ENCODE measurements around the gene LYPD5. TPM values are rescaled to one million over a fixed set of nuclear protein-coding genes. Genes with fewer than 3 reads are reported as not detected.

Gene LYPD5
- total and polyA plus RNA-seq, 5 donors from 2014 or later, result 0.60 TPM; not detected in 4

GRCh38 chr19:43804432-43804831, 2.2 kb upstream of the LYPD5 start:
- H3K27me3 Mint-ChIP-seq, result peaks cover 34% of the 10 kb centered on the region
- Histone ChIP-seq H3K4me3 (ENCODE audit: low read depth, low read length) (no peak overlapping the region), H3K27ac (ENCODE audit: insufficient read depth, low read length, poor library complexity, severe bottlenecking) (no peak overlapping the region), H3K4me1 (ENCODE audit: control insufficient read depth, insufficient read depth, low read length, poor library complexity, severe bottlenecking) (no peaks in the 10 kb centered on the region), H3K27me3 (ENCODE audit: control insufficient read depth, insufficient read depth, low read length) (no peaks in the 10 kb centered on the region), H3K9me3 (ENCODE audit: control insufficient read depth in 2 of 2, low read length in 2 of 2) (no peaks in the 10 kb centered on the region), H3K36me3 (ENCODE audit: control insufficient read depth, insufficient read depth, low read length) (no peaks in the 10 kb centered on the region)
- H3K4me1 Mint-ChIP-seq, result peaks cover 0 to 4% (median 0%) of the 10 kb centered on the region in 4 donors
- H3K4me3 Mint-ChIP-seq, result peak overlapping the region in 1 of 4 donors; percentile 52
- peaks cover 0 to 3% (median 0%) of the 10 kb centered on the region in 7 donors for H3K9me3 Mint-ChIP-seq
- ATAC-seq (ENCODE audit: low read depth in 2 of 2) (no peak), DNase-seq (no peak)
- no peak overlapping the region for H3K27ac Mint-ChIP-seq
- H3K36me3 Mint-ChIP-seq, result no peaks in the 10 kb centered on the region

- Histone ChIP-seq H3K4me3 (ENCODE audit: low read depth, low read length) (no peak overlapping the region), H3K27me3 (ENCODE audit: control insufficient read depth, insufficient read depth, low read length) (no peaks in the 10 kb centered on the region), H3K27ac (ENCODE audit: insufficient read depth, low read length, poor library complexity, severe bottlenecking) (no peak overlapping the region), H3K9me3 (ENCODE audit: control insufficient read depth in 2 of 2, low read length in 2 of 2) (no peaks in the 10 kb centered on the region), H3K4me1 (ENCODE audit: control insufficient read depth, insufficient read depth, low read length, poor library complexity, severe bottlenecking) (peaks cover 9% of the 10 kb centered on the region), H3K36me3 (ENCODE audit: control insufficient read depth, insufficient read depth, low read length) (no peaks in the 10 kb centered on the region)
- Mint-ChIP-seq H3K27me3 (peaks cover 30% of the 10 kb centered on the region), H3K27ac (peak overlapping the region in 1 of 3 donors; percentile 77), H3K4me3 (peak overlapping the region in 2 of 4 donors; percentile 49 to 80), H3K36me3 (peaks cover 4% of the 10 kb centered on the region), H3K4me1 (peaks cover 0 to 18% (median 0%) of the 10 kb centered on the region in 4 donors), H3K9me3 (peaks cover 0 to 4% (median 0%) of the 10 kb centered on the region in 7 donors)
- DNase-seq (no peak), ATAC-seq (ENCODE audit: low read depth in 2 of 2) (no peak)
These were observed 2.6 kb downstream of the LYPD5 start for GRCh38 chr19:43799502-43800142.

GRCh38 chr19:43798546-43799409, 3.5 kb downstream of the LYPD5 start:
- no peaks in the 10 kb centered on the region for H3K27me3 ChIP-seq (ENCODE audit: control insufficient read depth, insufficient read depth, low read length)
- H3K27me3 Mint-ChIP-seq, result peaks cover 33% of the 10 kb centered on the region
- DNase-seq, result peak in 2 of 3 donors; percentile 24 to 47
- no peak overlapping the region for H3K4me3 ChIP-seq (ENCODE audit: low read depth, low read length)
- H3K4me1 ChIP-seq (ENCODE audit: control insufficient read depth, insufficient read depth, low read length, poor library complexity, severe bottlenecking), result peaks cover 9% of the 10 kb centered on the region
- H3K27ac ChIP-seq (ENCODE audit: insufficient read depth, low read length, poor library complexity, severe bottlenecking), result no peak overlapping the region
- no peaks in the 10 kb centered on the region for H3K36me3 ChIP-seq (ENCODE audit: control insufficient read depth, insufficient read depth, low read length)
- H3K9me3 ChIP-seq (ENCODE audit: control insufficient read depth in 2 of 2, low read length in 2 of 2), result no peaks in the 10 kb centered on the region
- peak; percentile 69 for ATAC-seq (ENCODE audit: low read depth in 2 of 2)
- peaks cover 0 to 18% (median 0%) of the 10 kb centered on the region in 4 donors for H3K4me1 Mint-ChIP-seq
- H3K4me3 Mint-ChIP-seq, result peak overlapping the region in 3 of 4 donors; percentile 52 to 80 (median 70)
- peaks cover 4% of the 10 kb centered on the region for H3K36me3 Mint-ChIP-seq
- peaks cover 0 to 3% (median 0%) of the 10 kb centered on the region in 7 donors for H3K9me3 Mint-ChIP-seq
- H3K27ac Mint-ChIP-seq, result peak overlapping the region in 1 of 3 donors; percentile 77

- H3K9me3 ChIP-seq (ENCODE audit: control insufficient read depth in 2 of 2, low read length in 2 of 2), result no peaks in the 10 kb centered on the region
- peak overlapping the region in 3 of 4 donors; percentile 52 to 80 (median 70) for H3K4me3 Mint-ChIP-seq
- no peak for DNase-seq
- no peak overlapping the region for H3K27ac ChIP-seq (ENCODE audit: insufficient read depth, low read length, poor library complexity, severe bottlenecking)
- peaks cover 0 to 18% (median 0%) of the 10 kb centered on the region in 4 donors for H3K4me1 Mint-ChIP-seq
- peaks cover 9% of the 10 kb centered on the region for H3K4me1 ChIP-seq (ENCODE audit: control insufficient read depth, insufficient read depth, low read length, poor library complexity, severe bottlenecking)
- H3K4me3 ChIP-seq (ENCODE audit: low read depth, low read length), result no peak overlapping the region
- H3K36me3 Mint-ChIP-seq, result peaks cover 4% of the 10 kb centered on the region
- peak overlapping the region in 1 of 3 donors; percentile 43 for H3K27ac Mint-ChIP-seq
- peaks cover 38% of the 10 kb centered on the region for H3K27me3 Mint-ChIP-seq
- peaks cover 0 to 3% (median 0%) of the 10 kb centered on the region in 7 donors for H3K9me3 Mint-ChIP-seq
- peaks cover 2% of the 10 kb centered on the region for H3K27me3 ChIP-seq (ENCODE audit: control insufficient read depth, insufficient read depth, low read length)
- no peaks in the 10 kb centered on the region for H3K36me3 ChIP-seq (ENCODE audit: control insufficient read depth, insufficient read depth, low read length)
- no peak for ATAC-seq (ENCODE audit: low read depth in 2 of 2)
These were observed 4.2 kb downstream of the LYPD5 start for GRCh38 chr19:43798026-43798545.

GRCh38 chr19:43797556-43797955, 4.7 kb downstream of the LYPD5 start:
- H3K4me1 ChIP-seq (ENCODE audit: control insufficient read depth, insufficient read depth, low read length, poor library complexity, severe bottlenecking), result peaks cover 9% of the 10 kb centered on the region
- H3K9me3 ChIP-seq (ENCODE audit: control insufficient read depth in 2 of 2, low read length in 2 of 2), result no peaks in the 10 kb centered on the region
- peaks cover 0 to 18% (median 0%) of the 10 kb centered on the region in 4 donors for H3K4me1 Mint-ChIP-seq
- H3K4me3 Mint-ChIP-seq, result no peak overlapping the region
- no peak overlapping the region for H3K27ac Mint-ChIP-seq
- peaks cover 4% of the 10 kb centered on the region for H3K36me3 Mint-ChIP-seq
- peaks cover 35% of the 10 kb centered on the region for H3K27me3 Mint-ChIP-seq
- DNase-seq, result no peak
- H3K27ac ChIP-seq (ENCODE audit: insufficient read depth, low read length, poor library complexity, severe bottlenecking), result no peak overlapping the region
- peaks cover 0 to 3% (median 0%) of the 10 kb centered on the region in 7 donors for H3K9me3 Mint-ChIP-seq
- H3K27me3 ChIP-seq (ENCODE audit: control insufficient read depth, insufficient read depth, low read length), result peaks cover 2% of the 10 kb centered on the region
- no peak for ATAC-seq (ENCODE audit: low read depth in 2 of 2)
- no peak overlapping the region for H3K4me3 ChIP-seq (ENCODE audit: low read depth, low read length)
- H3K36me3 ChIP-seq (ENCODE audit: control insufficient read depth, insufficient read depth, low read length), result no peaks in the 10 kb centered on the region

GRCh38 chr19:43797118-43797517, 5.1 kb downstream of the LYPD5 start:
- Histone ChIP-seq H3K4me1 (ENCODE audit: control insufficient read depth, insufficient read depth, low read length, poor library complexity, severe bottlenecking) (peaks cover 9% of the 10 kb centered on the region), H3K9me3 (ENCODE audit: control insufficient read depth in 2 of 2, low read length in 2 of 2) (no peaks in the 10 kb centered on the region), H3K36me3 (ENCODE audit: control insufficient read depth, insufficient read depth, low read length) (no peaks in the 10 kb centered on the region), H3K4me3 (ENCODE audit: low read depth, low read length) (no peak overlapping the region), H3K27me3 (ENCODE audit: control insufficient read depth, insufficient read depth, low read length) (peaks cover 2% of the 10 kb centered on the region), H3K27ac (ENCODE audit: insufficient read depth, low read length, poor library complexity, severe bottlenecking) (no peak overlapping the region)
- Mint-ChIP-seq H3K4me1 (peaks cover 0 to 18% (median 0%) of the 10 kb centered on the region in 4 donors), H3K4me3 (peak overlapping the region in 1 of 4 donors; percentile 36), H3K9me3 (peaks cover 0 to 3% (median 0%) of the 10 kb centered on the region in 7 donors), H3K27ac (peak overlapping the region in 1 of 3 donors; percentile 87), H3K36me3 (peaks cover 4% of the 10 kb centered on the region), H3K27me3 (peaks cover 35% of the 10 kb centered on the region)
- no peak for DNase-seq
- no peak for ATAC-seq (ENCODE audit: low read depth in 2 of 2)

GRCh38 chr19:43790587-43790986, 11.7 kb downstream of the LYPD5 start:
- no peak for ATAC-seq (ENCODE audit: low read depth in 2 of 2)
- H3K36me3 ChIP-seq (ENCODE audit: control insufficient read depth, insufficient read depth, low read length), result no peaks in the 10 kb centered on the region
- no peak overlapping the region for H3K27ac ChIP-seq (ENCODE audit: insufficient read depth, low read length, poor library complexity, severe bottlenecking)
- no peaks in the 10 kb centered on the region for H3K9me3 ChIP-seq (ENCODE audit: control insufficient read depth in 2 of 2, low read length in 2 of 2)
- H3K4me1 Mint-ChIP-seq, result peaks cover 0 to under 1% (median 0%) of the 10 kb centered on the region in 4 donors
- no peaks in the 10 kb centered on the region for H3K4me1 ChIP-seq (ENCODE audit: control insufficient read depth, insufficient read depth, low read length, poor library complexity, severe bottlenecking)
- no peaks in the 10 kb centered on the region for H3K9me3 Mint-ChIP-seq
- H3K27me3 ChIP-seq (ENCODE audit: control insufficient read depth, insufficient read depth, low read length), result peaks cover 2% of the 10 kb centered on the region
- peaks cover 24% of the 10 kb centered on the region for H3K27me3 Mint-ChIP-seq
- no peak overlapping the region for H3K4me3 ChIP-seq (ENCODE audit: low read depth, low read length)
- DNase-seq, result no peak
- no peak overlapping the region for H3K4me3 Mint-ChIP-seq
- no peaks in the 10 kb centered on the region for H3K36me3 Mint-ChIP-seq
- no peak overlapping the region for H3K27ac Mint-ChIP-seq

Data from CD4-positive, CD25-positive, alpha-beta regulatory T cell (primary cell).